Effector memory CD4-positive, alpha-beta T cell (primary cell): ENCODE results near the gene PRRT2.

Experiments
- DNase-seq, 3 donors: peaks; one replicate each; pipeline ENCODE4 v3.0.0-alpha.2; 2020
- H3K27ac ChIP-seq: 2 replicates; pipeline ENCODE4 v1.7.0; 2013; ENCODE audit warnings: mild to moderate bottlenecking, low read length, moderate library complexity; ENCODE audit not compliant: insufficient read depth, poor library complexity, severe bottlenecking
- H3K27me3 ChIP-seq: replicated peaks from 2 replicates; pipeline ENCODE4 v1.7.0; 2013; ENCODE audit warnings: mild to moderate bottlenecking, low read length; ENCODE audit not compliant: insufficient read depth, control insufficient read depth, poor library complexity, severe bottlenecking
- H3K36me3 ChIP-seq: 2 replicates; pipeline ENCODE4 v1.7.0; 2013; ENCODE audit warnings: mild to moderate bottlenecking, low read length, moderate library complexity; ENCODE audit not compliant: control insufficient read depth, insufficient read depth
- H3K4me1 ChIP-seq: 2 replicates; pipeline ENCODE4 v1.7.0; 2013; ENCODE audit warnings: low read length, mild to moderate bottlenecking; ENCODE audit not compliant: control insufficient read depth, insufficient read depth, poor library complexity, severe bottlenecking
- H3K4me3 ChIP-seq: 2 replicates; pipeline ENCODE4 v1.7.0; 2013; ENCODE audit warnings: low read length, low read depth, mild to moderate bottlenecking; ENCODE audit not compliant: insufficient read depth, poor library complexity, severe bottlenecking
- H3K9me3 ChIP-seq: 2 replicates; pipeline ENCODE4 v1.7.0; 2013; ENCODE audit warnings: mild to moderate bottlenecking, low read length, moderate library complexity; ENCODE audit not compliant: control insufficient read depth

PRRT2 gene

DNA sequence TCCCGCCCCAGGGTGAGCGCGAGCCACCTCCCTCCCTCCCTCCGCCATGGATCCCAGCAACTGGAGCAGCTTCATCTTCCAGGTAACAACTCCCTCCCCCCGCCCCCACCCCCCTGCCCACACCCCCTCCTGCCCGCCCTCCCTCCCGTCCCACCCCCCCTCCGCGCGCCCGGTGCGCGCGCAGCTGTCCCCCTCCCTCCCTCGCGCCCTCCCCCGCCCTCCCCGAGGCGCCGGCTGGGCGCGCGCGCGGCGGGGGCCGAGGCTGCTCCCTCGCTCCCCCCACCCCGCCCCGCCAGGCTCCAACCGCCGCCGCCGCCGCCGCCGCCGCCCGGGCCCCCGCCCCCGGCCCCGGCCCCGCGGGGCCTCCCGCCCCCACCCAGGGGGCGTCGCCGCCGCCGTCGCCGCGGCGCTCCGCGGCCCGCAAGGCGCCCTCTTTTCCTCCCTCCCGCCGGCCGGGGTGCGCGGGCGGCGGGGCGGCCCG lies 5.9 kb upstream of the PRRT2 start, which contains the start of gene MAZ:
TSS of gene MAZ (plus strand) at position 431 of the 481 bp plus-strand sequence. CDS start 173 bp downstream, outside the sequence.
- Histone ChIP-seq H3K27ac (peak within 1 kb of the TSS; percentile 87), H3K27me3 (no peaks in the 10 kb centered on the region), H3K36me3 (peaks cover 7% of the 10 kb centered on the region), H3K4me3 (peak within 1 kb of the TSS; percentile 65), H3K9me3 (no peaks in the 10 kb centered on the region), H3K4me1 (peaks cover 48% of the 10 kb centered on the region)
- peak in 1 of 3 donors; percentile 75 for DNase-seq

- Histone ChIP-seq H3K4me3 (peak overlapping the region; percentile 56), H3K9me3 (no peaks in the 10 kb centered on the region), H3K4me1 (peaks cover 50% of the 10 kb centered on the region), H3K36me3 (peaks cover 7% of the 10 kb centered on the region), H3K27me3 (no peaks in the 10 kb centered on the region), H3K27ac (peak overlapping the region; percentile 85)
- DNase-seq = peak in 1 of 3 donors; percentile 41
Observed at GRCh38 chr16:29806641-29807425, 5.2 kb upstream of the PRRT2 start.

DNA sequence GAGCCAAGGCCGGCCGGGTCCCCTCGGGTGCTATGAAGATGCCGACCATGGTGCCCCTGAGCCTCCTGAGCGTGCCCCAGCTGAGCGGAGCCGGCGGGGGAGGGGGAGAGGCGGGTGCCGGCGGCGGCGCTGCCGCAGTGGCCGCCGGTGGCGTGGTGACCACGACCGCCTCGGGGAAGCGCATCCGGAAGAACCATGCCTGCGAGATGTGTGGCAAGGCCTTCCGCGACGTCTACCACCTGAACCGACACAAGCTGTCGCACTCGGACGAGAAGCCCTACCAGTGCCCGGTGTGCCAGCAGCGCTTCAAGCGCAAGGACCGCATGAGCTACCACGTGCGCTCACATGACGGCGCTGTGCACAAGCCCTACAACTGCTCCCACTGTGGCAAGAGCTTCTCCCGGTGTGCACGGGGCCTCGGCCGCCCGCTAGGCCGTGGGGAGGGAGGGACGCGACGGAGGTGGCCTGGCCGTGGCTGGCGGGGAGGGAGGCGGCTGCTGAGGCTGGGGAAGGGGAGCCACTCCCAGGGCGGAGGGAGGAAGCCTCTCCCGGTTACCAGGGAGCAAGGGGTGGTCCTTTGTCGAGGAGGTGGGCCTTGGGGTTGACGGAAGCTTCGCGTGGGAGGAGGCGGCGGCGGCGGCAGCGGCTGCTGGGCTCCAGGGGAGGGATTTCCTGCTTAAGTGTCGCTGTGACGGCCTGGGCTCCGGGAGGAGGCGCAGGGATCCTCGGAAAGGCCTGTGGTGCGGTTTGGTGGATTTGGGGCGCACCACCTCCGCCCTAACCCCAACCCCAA lies 4.4 kb upstream of the PRRT2 start:
- Histone ChIP-seq H3K27me3 (no peaks in the 10 kb centered on the region), H3K4me3 (peak overlapping the region; percentile 56), H3K9me3 (no peaks in the 10 kb centered on the region), H3K36me3 (peaks cover 7% of the 10 kb centered on the region), H3K27ac (peak overlapping the region; percentile 85), H3K4me1 (peaks cover 56% of the 10 kb centered on the region)
- peak; percentile 80 to 86 (median 85) for DNase-seq

- Histone ChIP-seq H3K4me3 (peak overlapping the region; percentile 75), H3K27ac (peak overlapping the region; percentile 85), H3K9me3 (no peaks in the 10 kb centered on the region), H3K27me3 (no peaks in the 10 kb centered on the region), H3K4me1 (peaks cover 56% of the 10 kb centered on the region), H3K36me3 (peaks cover 7% of the 10 kb centered on the region)
- no peak for DNase-seq
Observed at GRCh38 chr16:29808219-29808900, 3.6 kb upstream of the PRRT2 start.

GRCh38 chr16:29809031-29809747 lies 2.8 kb upstream of the PRRT2 start:
- peaks cover 59% of the 10 kb centered on the region for H3K4me1 ChIP-seq
- H3K36me3 ChIP-seq = peaks cover 7% of the 10 kb centered on the region
- H3K9me3 ChIP-seq = no peaks in the 10 kb centered on the region
- peak overlapping the region; percentile 85 for H3K27ac ChIP-seq
- H3K27me3 ChIP-seq = no peaks in the 10 kb centered on the region
- no peak for DNase-seq
- H3K4me3 ChIP-seq = peak overlapping the region; percentile 75

- DNase-seq = peak in 1 of 3 donors; percentile 25
- H3K4me3 ChIP-seq = peak overlapping the region; percentile 75
- H3K9me3 ChIP-seq = no peaks in the 10 kb centered on the region
- peaks cover 59% of the 10 kb centered on the region for H3K4me1 ChIP-seq
- peak overlapping the region; percentile 85 for H3K27ac ChIP-seq
- no peaks in the 10 kb centered on the region for H3K27me3 ChIP-seq
- H3K36me3 ChIP-seq = peaks cover 7% of the 10 kb centered on the region
Observed at GRCh38 chr16:29809850-29810698, 1.9 kb upstream of the PRRT2 start.

GRCh38 chr16:29810699-29811169 lies 1.3 kb upstream of the PRRT2 start:
- Histone ChIP-seq H3K27ac (peak overlapping the region; percentile 85), H3K4me1 (peaks cover 63% of the 10 kb centered on the region)

DNA sequence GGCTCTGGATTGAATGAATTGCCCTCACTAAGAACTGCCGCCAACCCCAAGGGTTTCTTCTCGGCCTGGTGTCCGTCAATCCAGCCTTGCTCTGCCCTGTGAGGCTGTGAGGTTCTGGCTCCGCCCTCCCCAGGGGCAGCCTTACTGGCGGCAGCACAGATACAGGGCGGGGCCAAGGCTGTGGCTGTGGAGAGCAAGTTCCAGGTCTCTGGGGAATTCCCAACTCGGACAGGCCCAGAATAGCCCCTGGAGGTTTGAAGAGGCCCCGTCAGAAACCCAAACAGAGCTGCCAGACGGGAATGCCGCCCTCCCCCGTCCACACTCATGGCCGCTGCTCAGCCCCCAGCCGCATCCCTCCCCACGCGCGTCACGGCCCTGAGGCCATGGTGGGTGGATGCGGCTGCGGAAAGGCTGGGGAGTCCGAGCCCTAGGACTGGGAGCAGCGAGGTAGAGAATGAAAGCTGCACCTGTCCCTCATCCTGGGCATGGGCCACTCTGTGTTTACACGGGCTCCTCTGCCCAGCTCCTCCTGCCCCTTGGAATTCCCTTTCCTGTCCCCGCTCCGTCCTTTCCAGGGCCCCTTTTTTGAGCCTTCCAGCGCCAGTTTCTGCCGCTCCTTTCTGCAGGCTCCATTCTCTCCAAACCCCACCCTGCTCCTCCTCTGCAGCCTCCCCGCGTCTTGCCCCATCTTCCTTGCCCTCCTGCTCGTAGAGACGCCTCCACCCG lies 660 bp upstream of the PRRT2 start:
- Histone ChIP-seq H3K27ac (peak overlapping the region; percentile 85), H3K4me1 (peaks cover 63% of the 10 kb centered on the region), H3K36me3 (peaks cover 7% of the 10 kb centered on the region), H3K4me3 (peak overlapping the region; percentile 75), H3K27me3 (no peaks in the 10 kb centered on the region), H3K9me3 (no peaks in the 10 kb centered on the region)
- peak; percentile 60 to 70 (median 62) for DNase-seq

More at GRCh38 chr16:29810699-29811169, 1.3 kb upstream of the PRRT2 start:
- Histone ChIP-seq H3K9me3 (no peaks in the 10 kb centered on the region), H3K27me3 (no peaks in the 10 kb centered on the region), H3K4me3 (peak overlapping the region; percentile 75), H3K36me3 (peaks cover 7% of the 10 kb centered on the region)
- no peak for DNase-seq
